Measurements from ENCODE around the gene WDR13. TPM values are rescaled to one million over a fixed set of nuclear protein-coding genes. Genes with fewer than 3 reads are reported as not detected.
A peak's percentile ranks its signal among the peaks of the same experiment; 100 is the strongest.

Gene WDR13
- total and polyA plus RNA-seq, 4 donors: 25.4 to 73.7 (median 38.5) TPM

DNA sequence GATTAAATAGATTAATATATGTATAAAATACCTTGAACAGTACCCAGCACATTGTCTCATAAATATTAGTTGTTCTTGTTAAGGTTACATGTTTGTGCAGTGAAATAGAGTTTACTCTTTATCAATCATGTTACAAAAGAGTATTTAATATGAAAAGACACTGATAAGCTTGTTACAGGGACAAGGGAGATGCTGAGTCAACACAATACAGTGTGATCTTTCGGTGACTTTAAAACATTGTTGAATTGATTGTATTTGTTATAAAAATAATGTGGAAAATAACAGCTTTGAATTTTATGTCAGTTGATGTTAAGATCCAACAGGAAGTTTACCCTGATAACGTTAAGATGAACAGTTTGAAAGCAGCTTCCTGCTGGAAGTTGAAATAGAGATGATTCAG is 1.4 kb upstream of the WDR13 start:
- Histone ChIP-seq H3K27me3 (ENCODE audit: control insufficient read depth in 4 of 4, insufficient read depth in 4 of 4, low read length in 3 of 4) (no peaks in the 10 kb centered on the region), H3K4me1 (ENCODE audit: control insufficient read depth in 4 of 4, insufficient read depth in 4 of 4, low read length in 3 of 4) (peaks cover 0 to 10% (median 2%) of the 10 kb centered on the region in 4 donors), H3K9me3 (ENCODE audit: control insufficient read depth in 4 of 4, low read length in 3 of 4) (no peaks in the 10 kb centered on the region), H3K4me3 (ENCODE audit: low read depth in 1 of 3, low read length in 3 of 3) (no peak overlapping the region), H3K36me3 (ENCODE audit: control insufficient read depth in 4 of 4, insufficient read depth in 3 of 4, low read depth in 1 of 4, low read length in 3 of 4) (peaks cover 3 to 12% (median 8%) of the 10 kb centered on the region in 4 donors), H3K9ac (ENCODE audit: low read depth in 1 of 2, low read length in 2 of 2) (no peak overlapping the region), H3K27ac (ENCODE audit: low read depth in 1 of 2, low read length in 2 of 2) (no peak overlapping the region)
- WGBS: 14% methylated on average over 2 of the region's 2 CpGs
- TF ChIP-seq RXRA (IDR thresholded peaks at IDR 0.05) (no peak), SP1 (IDR thresholded peaks at IDR 0.05) (no peak), NR2F2 (IDR thresholded peaks at IDR 0.05) (no peak), JUND (IDR thresholded peaks at IDR 0.05) (no peak), HNF4A (conservative IDR thresholded peaks at IDR 0.05) (no peak), RAD21 (IDR thresholded peaks at IDR 0.05) (no peak), HNF4G (IDR thresholded peaks at IDR 0.05) (no peak), TAF1 (conservative IDR thresholded peaks at IDR 0.05) (no peak), YY1 (IDR thresholded peaks at IDR 0.05) (no peak), GABPA (IDR thresholded peaks at IDR 0.05 in 1 of 2, conservative IDR thresholded peaks at IDR 0.05 in 1 of 2) (no peak)
- TF ChIP-seq, protein P1, sequence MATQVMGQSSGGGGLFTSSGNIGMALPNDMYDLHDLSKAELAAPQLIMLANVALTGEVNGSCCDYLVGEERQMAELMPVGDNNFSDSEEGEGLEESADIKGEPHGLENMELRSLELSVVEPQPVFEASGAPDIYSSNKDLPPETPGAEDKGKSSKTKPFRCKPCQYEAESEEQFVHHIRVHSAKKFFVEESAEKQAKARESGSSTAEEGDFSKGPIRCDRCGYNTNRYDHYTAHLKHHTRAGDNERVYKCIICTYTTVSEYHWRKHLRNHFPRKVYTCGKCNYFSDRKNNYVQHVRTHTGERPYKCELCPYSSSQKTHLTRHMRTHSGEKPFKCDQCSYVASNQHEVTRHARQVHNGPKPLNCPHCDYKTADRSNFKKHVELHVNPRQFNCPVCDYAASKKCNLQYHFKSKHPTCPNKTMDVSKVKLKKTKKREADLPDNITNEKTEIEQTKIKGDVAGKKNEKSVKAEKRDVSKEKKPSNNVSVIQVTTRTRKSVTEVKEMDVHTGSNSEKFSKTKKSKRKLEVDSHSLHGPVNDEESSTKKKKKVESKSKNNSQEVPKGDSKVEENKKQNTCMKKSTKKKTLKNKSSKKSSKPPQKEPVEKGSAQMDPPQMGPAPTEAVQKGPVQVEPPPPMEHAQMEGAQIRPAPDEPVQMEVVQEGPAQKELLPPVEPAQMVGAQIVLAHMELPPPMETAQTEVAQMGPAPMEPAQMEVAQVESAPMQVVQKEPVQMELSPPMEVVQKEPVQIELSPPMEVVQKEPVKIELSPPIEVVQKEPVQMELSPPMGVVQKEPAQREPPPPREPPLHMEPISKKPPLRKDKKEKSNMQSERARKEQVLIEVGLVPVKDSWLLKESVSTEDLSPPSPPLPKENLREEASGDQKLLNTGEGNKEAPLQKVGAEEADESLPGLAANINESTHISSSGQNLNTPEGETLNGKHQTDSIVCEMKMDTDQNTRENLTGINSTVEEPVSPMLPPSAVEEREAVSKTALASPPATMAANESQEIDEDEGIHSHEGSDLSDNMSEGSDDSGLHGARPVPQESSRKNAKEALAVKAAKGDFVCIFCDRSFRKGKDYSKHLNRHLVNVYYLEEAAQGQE (IDR thresholded peaks at IDR 0.05): no peak
- TF ChIP-seq, protein P2, sequence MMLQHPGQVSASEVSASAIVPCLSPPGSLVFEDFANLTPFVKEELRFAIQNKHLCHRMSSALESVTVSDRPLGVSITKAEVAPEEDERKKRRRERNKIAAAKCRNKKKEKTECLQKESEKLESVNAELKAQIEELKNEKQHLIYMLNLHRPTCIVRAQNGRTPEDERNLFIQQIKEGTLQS (IDR thresholded peaks at IDR 0.05): no peak
- TF ChIP-seq, protein P3, sequence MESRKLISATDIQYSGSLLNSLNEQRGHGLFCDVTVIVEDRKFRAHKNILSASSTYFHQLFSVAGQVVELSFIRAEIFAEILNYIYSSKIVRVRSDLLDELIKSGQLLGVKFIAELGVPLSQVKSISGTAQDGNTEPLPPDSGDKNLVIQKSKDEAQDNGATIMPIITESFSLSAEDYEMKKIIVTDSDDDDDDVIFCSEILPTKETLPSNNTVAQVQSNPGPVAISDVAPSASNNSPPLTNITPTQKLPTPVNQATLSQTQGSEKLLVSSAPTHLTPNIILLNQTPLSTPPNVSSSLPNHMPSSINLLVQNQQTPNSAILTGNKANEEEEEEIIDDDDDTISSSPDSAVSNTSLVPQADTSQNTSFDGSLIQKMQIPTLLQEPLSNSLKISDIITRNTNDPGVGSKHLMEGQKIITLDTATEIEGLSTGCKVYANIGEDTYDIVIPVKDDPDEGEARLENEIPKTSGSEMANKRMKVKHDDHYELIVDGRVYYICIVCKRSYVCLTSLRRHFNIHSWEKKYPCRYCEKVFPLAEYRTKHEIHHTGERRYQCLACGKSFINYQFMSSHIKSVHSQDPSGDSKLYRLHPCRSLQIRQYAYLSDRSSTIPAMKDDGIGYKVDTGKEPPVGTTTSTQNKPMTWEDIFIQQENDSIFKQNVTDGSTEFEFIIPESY (IDR thresholded peaks at IDR 0.05): no peak
- no peak for DNase-seq (ENCODE audit: low spot score)

DNA sequence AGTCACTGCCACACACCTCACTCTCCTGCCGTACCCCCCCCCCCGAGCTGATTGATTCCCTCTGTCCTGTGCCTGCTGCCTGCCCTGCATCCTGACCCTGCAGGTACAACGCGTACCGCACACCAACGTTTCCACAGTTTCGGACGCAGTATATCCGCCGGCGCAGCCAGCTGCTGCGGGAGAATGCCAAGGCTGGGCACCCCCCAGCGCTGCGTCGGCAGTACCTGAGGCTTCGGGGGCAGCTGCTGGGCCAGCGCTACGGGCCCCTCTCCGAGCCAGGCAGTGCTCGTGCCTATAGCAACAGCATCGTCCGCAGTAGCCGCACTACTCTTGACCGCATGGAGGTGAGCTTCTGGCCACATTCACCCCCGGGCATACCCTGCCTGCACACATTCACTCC is 1.3 kb downstream of the WDR13 start:
- Histone ChIP-seq H3K9me3 (ENCODE audit: control insufficient read depth in 4 of 4, low read length in 3 of 4) (no peaks in the 10 kb centered on the region), H3K9ac (ENCODE audit: low read depth in 1 of 2, low read length in 2 of 2) (no peak overlapping the region), H3K4me3 (ENCODE audit: low read depth in 1 of 3, low read length in 3 of 3) (peak overlapping the region in 2 of 3 donors; percentile 73 to 85), H3K4me1 (ENCODE audit: control insufficient read depth in 4 of 4, insufficient read depth in 4 of 4, low read length in 3 of 4) (peaks cover 0 to 10% (median 2%) of the 10 kb centered on the region in 4 donors), H3K27ac (ENCODE audit: low read depth in 1 of 2, low read length in 2 of 2) (no peak overlapping the region), H3K27me3 (ENCODE audit: control insufficient read depth in 4 of 4, insufficient read depth in 4 of 4, low read length in 3 of 4) (no peaks in the 10 kb centered on the region), H3K36me3 (ENCODE audit: control insufficient read depth in 4 of 4, insufficient read depth in 3 of 4, low read depth in 1 of 4, low read length in 3 of 4) (peaks cover 6 to 29% (median 14%) of the 10 kb centered on the region in 4 donors)
- DNase-seq (ENCODE audit: low spot score): no peak
- 91% methylated on average over 25 of the region's 25 CpGs for WGBS
- TF ChIP-seq, protein P2 (IDR thresholded peaks at IDR 0.05): no peak
- TF ChIP-seq, protein P4, sequence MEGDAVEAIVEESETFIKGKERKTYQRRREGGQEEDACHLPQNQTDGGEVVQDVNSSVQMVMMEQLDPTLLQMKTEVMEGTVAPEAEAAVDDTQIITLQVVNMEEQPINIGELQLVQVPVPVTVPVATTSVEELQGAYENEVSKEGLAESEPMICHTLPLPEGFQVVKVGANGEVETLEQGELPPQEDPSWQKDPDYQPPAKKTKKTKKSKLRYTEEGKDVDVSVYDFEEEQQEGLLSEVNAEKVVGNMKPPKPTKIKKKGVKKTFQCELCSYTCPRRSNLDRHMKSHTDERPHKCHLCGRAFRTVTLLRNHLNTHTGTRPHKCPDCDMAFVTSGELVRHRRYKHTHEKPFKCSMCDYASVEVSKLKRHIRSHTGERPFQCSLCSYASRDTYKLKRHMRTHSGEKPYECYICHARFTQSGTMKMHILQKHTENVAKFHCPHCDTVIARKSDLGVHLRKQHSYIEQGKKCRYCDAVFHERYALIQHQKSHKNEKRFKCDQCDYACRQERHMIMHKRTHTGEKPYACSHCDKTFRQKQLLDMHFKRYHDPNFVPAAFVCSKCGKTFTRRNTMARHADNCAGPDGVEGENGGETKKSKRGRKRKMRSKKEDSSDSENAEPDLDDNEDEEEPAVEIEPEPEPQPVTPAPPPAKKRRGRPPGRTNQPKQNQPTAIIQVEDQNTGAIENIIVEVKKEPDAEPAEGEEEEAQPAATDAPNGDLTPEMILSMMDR (IDR thresholded peaks at IDR 0.05; ENCODE audit: low read depth, low read length, missing input control): no peak
- TF ChIP-seq RAD21 (IDR thresholded peaks at IDR 0.05): no peak
- TF ChIP-seq EGR1 (IDR thresholded peaks at IDR 0.05; ENCODE audit: low read depth in 2 of 2): no peak
- TF ChIP-seq JUND (IDR thresholded peaks at IDR 0.05): no peak
- TF ChIP-seq RXRA (IDR thresholded peaks at IDR 0.05): no peak
- TF ChIP-seq, protein P3 (IDR thresholded peaks at IDR 0.05): no peak
- no peak for TF ChIP-seq SP1 (IDR thresholded peaks at IDR 0.05)
- TF ChIP-seq, protein P5, sequence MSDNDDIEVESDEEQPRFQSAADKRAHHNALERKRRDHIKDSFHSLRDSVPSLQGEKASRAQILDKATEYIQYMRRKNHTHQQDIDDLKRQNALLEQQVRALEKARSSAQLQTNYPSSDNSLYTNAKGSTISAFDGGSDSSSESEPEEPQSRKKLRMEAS (IDR thresholded peaks at IDR 0.05): no peak
- TF ChIP-seq FOXA1 (IDR thresholded peaks at IDR 0.05): no peak
- TF ChIP-seq YY1 (IDR thresholded peaks at IDR 0.05): no peak
- TF ChIP-seq TAF1 (conservative IDR thresholded peaks at IDR 0.05): no peak
- TF ChIP-seq NR2F2 (IDR thresholded peaks at IDR 0.05): no peak
- TF ChIP-seq GABPA (IDR thresholded peaks at IDR 0.05 in 1 of 2, conservative IDR thresholded peaks at IDR 0.05 in 1 of 2): no peak
- no peak for TF ChIP-seq HNF4G (IDR thresholded peaks at IDR 0.05)
- no peak for TF ChIP-seq HNF4A (conservative IDR thresholded peaks at IDR 0.05)
- no peak for TF ChIP-seq FOXA2 (IDR thresholded peaks at IDR 0.05)

All from liver (tissue), 9 donors.